Measurements from ENCODE around the gene DHX34. TPM values are rescaled to one million over a fixed set of nuclear protein-coding genes. Genes with fewer than 3 reads are reported as not detected.

Gene DHX34
- total and polyA plus RNA-seq, 2 experiments from 2014 or later = 7.7 to 11.0 TPM

- in situ Hi-C loops (cut with MboI) = no loop called here
- H3K9ac ChIP-seq = no peak overlapping the region
Observed at GRCh38 chr19:47402504-47402903, 53.4 kb downstream of the DHX34 start.

GRCh38 chr19:47404334-47405196 is 55.5 kb downstream of the DHX34 start:
- Histone ChIP-seq H4K20me1 (ENCODE audit: insufficient read depth) (no peaks in the 10 kb centered on the region), H3K27ac (no peak overlapping the region), H3K79me2 (ENCODE audit: insufficient read depth) (no peaks in the 10 kb centered on the region), H3K9me3 (ENCODE audit: low read depth) (no peaks in the 10 kb centered on the region), H3K9me2 (ENCODE audit: insufficient read depth) (no peaks in the 10 kb centered on the region), H3K4me3 (no peak overlapping the region), H3K4me1 (ENCODE audit: insufficient read depth) (no peaks in the 10 kb centered on the region), H3K36me3 (ENCODE audit: low read depth) (no peaks in the 10 kb centered on the region; the same call in 1 of the 2 replicates), H3K9ac (no peak overlapping the region), H3K27me3 (replicated peaks; ENCODE audit: insufficient read depth) (no peaks in the 10 kb centered on the region), H3F3A (ENCODE audit: insufficient read depth) (no peaks in the 10 kb centered on the region), H3K4me2 (ENCODE audit: unreplicated experiment) (no peak overlapping the region), H2AFZ (no peak overlapping the region)
- DNase-seq = no peak
- in situ Hi-C loops (cut with MboI) = no loop called here
- 80 to 81% methylated on average over 9 of the region's 9 CpGs for whole genome bisulfite sequencing, 2 experiments (ENCODE audit: low coverage in 1 of 2, low lambda C conversion rate in 2 of 2, missing lambda C conversion rate in 2 of 2)
- TF ChIP-seq EZH2phosphoT487 (IDR thresholded peaks at IDR 0.05; ENCODE audit: insufficient read depth, low read depth) = no peak
- TF ChIP-seq EZH2 (IDR thresholded peaks at IDR 0.05; ENCODE audit: insufficient read depth, poor library complexity, severe bottlenecking) = no peak

More at GRCh38 chr19:47402504-47402903, 53.4 kb downstream of the DHX34 start:
- no peaks in the 10 kb centered on the region for H3K9me2 ChIP-seq (ENCODE audit: insufficient read depth)
- H3K27me3 ChIP-seq (replicated peaks; ENCODE audit: insufficient read depth) = no peaks in the 10 kb centered on the region
- no peaks in the 10 kb centered on the region for H3K9me3 ChIP-seq (ENCODE audit: low read depth)
- H3K4me2 ChIP-seq (ENCODE audit: unreplicated experiment) = no peak overlapping the region
- no peak overlapping the region for H3K4me3 ChIP-seq
- H4K20me1 ChIP-seq (ENCODE audit: insufficient read depth) = no peaks in the 10 kb centered on the region
- H3K27ac ChIP-seq = no peak overlapping the region
- no peak overlapping the region for H2AFZ ChIP-seq
- H3F3A ChIP-seq (ENCODE audit: insufficient read depth) = no peaks in the 10 kb centered on the region
- DNase-seq = no peak
- H3K79me2 ChIP-seq (ENCODE audit: insufficient read depth) = no peaks in the 10 kb centered on the region
- no peaks in the 10 kb centered on the region; the same call in 1 of the 2 replicates for H3K36me3 ChIP-seq (ENCODE audit: low read depth)
- WGBS, 2 experiments (ENCODE audit: low coverage in 1 of 2, low lambda C conversion rate in 2 of 2, missing lambda C conversion rate in 2 of 2) = 74 to 78% methylated on average over 16 of the region's 16 CpGs
- TF ChIP-seq EZH2 (IDR thresholded peaks at IDR 0.05; ENCODE audit: insufficient read depth, poor library complexity, severe bottlenecking) (no peak), EZH2phosphoT487 (IDR thresholded peaks at IDR 0.05; ENCODE audit: insufficient read depth, low read depth) (no peak)
- H3K4me1 ChIP-seq (ENCODE audit: insufficient read depth) = no peaks in the 10 kb centered on the region

- no peaks in the 10 kb centered on the region for H3K27me3 ChIP-seq (replicated peaks; ENCODE audit: insufficient read depth)
Observed at GRCh38 chr19:47405197-47405550, 56.1 kb downstream of the DHX34 start.

GRCh38 chr19:47405854-47406417 is 56.8 kb downstream of the DHX34 start:
- Histone ChIP-seq H3K9me3 (ENCODE audit: low read depth) (no peaks in the 10 kb centered on the region), H4K20me1 (ENCODE audit: insufficient read depth) (no peaks in the 10 kb centered on the region), H3K79me2 (ENCODE audit: insufficient read depth) (no peaks in the 10 kb centered on the region), H2AFZ (no peak overlapping the region), H3K9ac (no peak overlapping the region), H3K36me3 (ENCODE audit: low read depth) (no peaks in the 10 kb centered on the region; the same call in 1 of the 2 replicates), H3F3A (ENCODE audit: insufficient read depth) (no peaks in the 10 kb centered on the region), H3K4me2 (ENCODE audit: unreplicated experiment) (no peak overlapping the region), H3K27me3 (replicated peaks; ENCODE audit: insufficient read depth) (no peaks in the 10 kb centered on the region), H3K9me2 (ENCODE audit: insufficient read depth) (no peaks in the 10 kb centered on the region), H3K4me1 (ENCODE audit: insufficient read depth) (no peaks in the 10 kb centered on the region), H3K4me3 (no peak overlapping the region), H3K27ac (no peak overlapping the region)
- TF ChIP-seq EZH2phosphoT487 (IDR thresholded peaks at IDR 0.05; ENCODE audit: insufficient read depth, low read depth) (no peak), EZH2 (IDR thresholded peaks at IDR 0.05; ENCODE audit: insufficient read depth, poor library complexity, severe bottlenecking) (no peak)
- DNase-seq = no peak
- in situ Hi-C loops (cut with MboI) = no loop called here
- WGBS, 2 experiments (ENCODE audit: low coverage in 1 of 2, low lambda C conversion rate in 2 of 2, missing lambda C conversion rate in 2 of 2) = 90 to 94% methylated on average over 5 of the region's 5 CpGs

More at GRCh38 chr19:47405197-47405550, 56.1 kb downstream of the DHX34 start:
- in situ Hi-C loops (cut with MboI) = no loop called here
- Histone ChIP-seq H3K9me3 (ENCODE audit: low read depth) (no peaks in the 10 kb centered on the region), H3K36me3 (ENCODE audit: low read depth) (no peaks in the 10 kb centered on the region; the same call in 1 of the 2 replicates), H4K20me1 (ENCODE audit: insufficient read depth) (no peaks in the 10 kb centered on the region), H2AFZ (no peak overlapping the region), H3K27ac (no peak overlapping the region), H3K9ac (no peak overlapping the region), H3K4me2 (ENCODE audit: unreplicated experiment) (no peak overlapping the region), H3K4me3 (no peak overlapping the region), H3F3A (ENCODE audit: insufficient read depth) (no peaks in the 10 kb centered on the region), H3K9me2 (ENCODE audit: insufficient read depth) (no peaks in the 10 kb centered on the region), H3K4me1 (ENCODE audit: insufficient read depth) (no peaks in the 10 kb centered on the region), H3K79me2 (ENCODE audit: insufficient read depth) (no peaks in the 10 kb centered on the region)
- 86 to 90% methylated on average over 4 of the region's 4 CpGs for WGBS, 2 experiments (ENCODE audit: low coverage in 1 of 2, low lambda C conversion rate in 2 of 2, missing lambda C conversion rate in 2 of 2)
- no peak for TF ChIP-seq EZH2 (IDR thresholded peaks at IDR 0.05; ENCODE audit: insufficient read depth, poor library complexity, severe bottlenecking)
- DNase-seq = no peak
